Erythroblast (primary cell): ENCODE data around the gene SFXN5.

Experiments used
- GATA1 ChIP-seq: IDR thresholded peaks from 2 replicates; pipeline ENCODE4 v1.6.1; 2011; ENCODE audit warnings: low read depth, mild to moderate bottlenecking, control low read depth, low read length, moderate library complexity
- POLR2A ChIP-seq: IDR thresholded peaks from 2 replicates; pipeline ENCODE4 v1.6.1; 2011; ENCODE audit warnings: mild to moderate bottlenecking, low read length

- TF ChIP-seq POLR2A (no peak), GATA1 (no peak)
Observed at GRCh38 chr2:73101626-73102256, 30.2 kb upstream of the SFXN5 start.
